GM11168 (cell line): ENCODE results near the gene ELK3.
"Not testable (repeated sequence)": the region's sequence is repeated elsewhere in the genome, so short reads cannot be mapped to it uniquely, and the experiment has no call there.

Source experiments
- in situ Hi-C: fragments of 300-500 bp; cut with MboI; formaldehyde crosslinking; loops from one replicate; pipeline ENCODE4 v1.12.0; 2022; ENCODE audit warnings: low sequenced_read_pairs; ENCODE audit not compliant: unreplicated experiment

The ELK3 gene

DNA sequence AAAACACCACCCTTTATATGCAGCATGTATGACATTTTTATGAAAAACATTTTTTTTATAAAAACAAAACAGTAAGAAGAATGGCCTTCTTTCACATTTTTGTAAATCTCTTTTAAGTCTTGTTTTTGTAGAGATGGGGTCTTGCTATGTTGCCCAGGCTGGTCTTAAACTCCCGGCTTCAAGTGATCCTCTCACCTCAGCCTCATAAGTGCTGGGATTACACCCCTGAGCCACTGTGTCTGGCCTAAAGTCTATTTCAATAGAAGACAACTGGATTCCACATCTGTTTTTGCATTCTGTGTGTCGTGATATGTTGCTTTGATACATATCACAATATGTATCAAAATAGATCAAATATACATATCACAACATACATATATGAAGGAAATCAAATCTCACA, 98.9 kb downstream of the ELK3 start:
- in situ Hi-C loops, result no loop called here

DNA sequence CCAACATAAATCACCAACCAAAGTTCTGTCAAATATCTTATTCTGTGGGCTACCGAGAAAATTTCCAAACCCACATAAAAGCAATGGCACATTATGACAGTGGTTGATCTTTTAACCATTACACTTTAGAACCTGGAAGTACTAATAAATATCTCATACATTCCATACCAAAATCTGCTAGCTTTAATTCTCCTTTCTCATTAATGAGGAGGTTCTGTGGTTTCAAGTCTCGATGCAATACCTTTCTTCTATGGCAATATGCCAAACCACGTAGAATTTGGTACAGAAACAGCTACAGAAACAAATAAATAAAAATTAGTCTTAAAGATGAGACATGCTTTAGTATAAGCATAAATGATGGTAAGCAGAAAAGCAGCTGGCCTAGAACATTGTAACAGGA, 100.7 kb downstream of the ELK3 start:
- in situ Hi-C loops, result no loop called here

DNA sequence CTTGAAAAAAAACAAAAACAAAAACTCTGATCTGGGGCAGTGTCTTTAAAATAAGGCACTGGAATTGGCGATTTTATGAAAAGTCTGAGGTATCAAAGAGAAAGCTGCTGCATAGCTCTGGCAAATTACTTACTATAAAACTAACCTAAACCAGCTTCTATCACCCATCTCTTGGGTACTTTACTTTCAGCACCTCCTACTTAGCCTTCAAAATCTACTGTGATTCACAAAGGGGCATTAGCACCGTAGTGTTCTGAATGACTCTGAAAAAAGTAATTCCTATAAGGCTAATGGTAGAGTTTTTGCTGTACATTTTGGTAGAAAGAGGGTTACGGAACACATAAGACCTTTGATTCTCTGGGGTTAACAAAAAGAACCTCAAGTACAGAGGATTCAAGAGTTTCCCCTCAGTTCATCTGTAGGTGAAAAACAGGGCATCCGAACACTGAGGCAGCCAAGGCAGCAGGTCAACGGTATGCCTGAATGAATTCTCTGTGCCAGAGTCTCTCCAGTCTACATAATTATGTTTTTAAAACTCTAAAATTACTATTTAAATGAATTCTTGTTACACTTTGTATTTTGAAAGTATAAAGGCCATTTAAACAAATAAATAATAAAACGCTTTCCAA, 101.5 kb downstream of the ELK3 start:
- in situ Hi-C loops, result no loop called here

DNA sequence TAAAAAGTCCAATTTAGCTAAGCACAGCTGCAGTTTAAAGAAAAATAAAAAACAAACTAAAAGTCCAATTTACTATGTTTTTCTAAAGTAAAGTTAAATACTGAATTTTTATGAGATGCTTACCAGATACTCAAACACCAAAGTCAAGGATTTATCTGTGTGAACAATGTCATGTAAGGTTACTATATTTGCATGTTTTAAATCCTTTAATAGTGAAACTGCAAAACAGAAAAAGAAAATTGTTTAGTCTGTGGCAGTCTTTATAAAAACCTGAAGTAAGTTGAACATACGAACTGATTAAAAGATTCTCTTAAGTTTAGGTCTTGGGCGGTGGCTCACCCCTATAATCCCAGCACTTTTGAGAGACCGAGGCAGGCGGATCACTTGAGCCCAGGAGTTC, 103.3 kb downstream of the ELK3 start:
- in situ Hi-C loops, result no loop called here

DNA sequence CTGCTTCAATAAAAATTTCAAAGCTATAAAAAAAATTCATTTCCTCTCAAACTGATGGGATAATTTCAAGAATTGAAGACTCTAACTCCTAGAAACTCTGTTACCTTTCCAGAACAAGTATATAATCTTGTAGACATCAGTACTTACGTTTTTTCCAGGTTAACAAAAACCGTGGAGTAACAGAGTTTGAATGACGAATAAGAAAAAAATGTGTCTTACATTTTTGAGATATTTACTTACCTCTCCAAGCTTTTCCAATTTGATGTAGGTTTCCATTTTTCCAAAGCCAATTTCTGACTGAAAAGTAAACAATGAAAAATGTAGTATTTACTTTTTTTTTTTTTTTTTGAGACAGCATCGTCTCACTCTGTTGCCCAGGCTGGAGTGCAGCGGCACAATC, 105.9 kb downstream of the ELK3 start:
- in situ Hi-C loops, result no loop called here

DNA sequence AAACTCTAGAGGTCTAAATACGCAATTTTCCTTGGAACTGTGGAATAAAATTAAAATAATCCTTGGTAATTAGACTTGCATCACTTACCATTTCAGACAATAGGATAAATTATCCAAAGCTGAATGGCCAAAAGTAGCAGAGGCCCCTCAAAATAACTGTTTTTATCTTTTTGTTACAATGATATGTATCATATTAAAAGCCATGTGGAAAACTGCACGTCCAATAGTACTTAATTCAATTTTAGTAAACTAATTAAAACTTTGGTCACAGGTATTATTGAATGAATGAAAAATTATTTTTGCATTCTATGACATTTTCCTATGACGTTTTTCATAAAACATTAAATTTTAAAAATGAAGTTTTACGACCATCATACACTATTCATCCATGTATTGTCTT, 107.6 kb downstream of the ELK3 start:
- in situ Hi-C loops, result no loop called here

DNA sequence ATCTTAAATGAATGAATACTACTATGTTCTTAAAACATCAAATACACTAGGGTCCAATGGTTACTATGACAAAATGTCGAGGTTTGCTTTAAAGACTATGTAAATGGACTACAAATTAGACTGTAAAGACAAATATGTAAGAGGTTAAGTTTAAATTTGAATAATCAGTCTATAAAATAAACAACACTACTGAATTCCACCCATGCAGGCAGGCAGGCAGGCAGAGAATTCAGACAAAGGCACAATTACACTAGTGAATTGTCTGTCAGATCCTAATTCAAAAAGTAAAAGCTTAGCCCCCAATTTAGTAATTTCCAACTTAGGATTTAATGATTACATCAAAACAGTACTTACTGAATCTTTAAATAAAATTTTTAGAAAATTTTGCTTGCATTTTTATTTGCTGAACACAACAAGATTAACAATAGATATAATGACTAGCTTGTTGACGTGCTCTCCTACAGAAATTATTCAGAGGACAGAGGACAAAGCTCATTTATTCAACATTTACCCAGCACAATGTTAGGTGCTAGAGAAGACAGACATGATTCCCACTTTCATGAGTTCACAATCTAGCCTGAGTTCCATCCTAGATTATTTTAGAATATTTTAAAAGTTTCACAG, 108.6 kb downstream of the ELK3 start:
- in situ Hi-C loops, result no loop called here

DNA sequence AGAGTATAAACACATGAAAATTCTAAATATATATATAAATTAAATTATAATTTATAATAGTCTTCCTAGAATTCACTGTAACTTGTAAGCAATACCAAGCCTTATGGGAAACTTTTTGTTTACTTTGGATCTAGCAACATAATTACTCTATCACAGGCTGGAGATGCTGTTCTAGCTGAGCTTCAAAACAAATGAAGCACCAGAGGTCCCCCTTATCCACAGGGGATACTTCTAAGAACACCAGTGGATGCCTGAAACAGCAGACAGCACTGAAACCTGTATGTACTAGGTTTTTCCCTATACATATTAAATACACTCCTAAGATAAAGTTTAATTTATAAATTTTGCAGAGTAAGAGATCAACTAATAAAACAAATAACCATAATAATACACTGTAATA, 109.5 kb downstream of the ELK3 start:
- in situ Hi-C loops, result no loop called here

DNA sequence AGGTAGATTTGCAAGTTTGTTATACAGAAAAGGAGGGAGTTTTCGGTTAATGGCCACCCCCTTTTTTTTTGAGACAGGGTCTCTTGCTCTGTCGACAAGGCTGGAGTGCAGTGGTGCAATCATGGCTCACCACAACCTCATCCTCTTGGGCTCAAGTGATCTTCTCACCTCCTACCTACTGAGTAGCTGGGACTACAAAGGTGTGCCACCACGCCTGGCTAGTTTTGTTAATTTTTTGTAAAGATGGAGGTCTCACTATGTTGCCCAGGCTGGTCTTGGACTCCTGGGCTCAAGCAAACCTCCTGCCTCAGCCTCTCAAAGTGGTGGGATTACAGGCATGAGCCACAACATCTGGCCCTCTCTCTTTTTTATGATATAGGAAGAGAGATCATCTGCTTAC, 111.5 kb downstream of the ELK3 start:
- in situ Hi-C loops, result no loop called here

DNA sequence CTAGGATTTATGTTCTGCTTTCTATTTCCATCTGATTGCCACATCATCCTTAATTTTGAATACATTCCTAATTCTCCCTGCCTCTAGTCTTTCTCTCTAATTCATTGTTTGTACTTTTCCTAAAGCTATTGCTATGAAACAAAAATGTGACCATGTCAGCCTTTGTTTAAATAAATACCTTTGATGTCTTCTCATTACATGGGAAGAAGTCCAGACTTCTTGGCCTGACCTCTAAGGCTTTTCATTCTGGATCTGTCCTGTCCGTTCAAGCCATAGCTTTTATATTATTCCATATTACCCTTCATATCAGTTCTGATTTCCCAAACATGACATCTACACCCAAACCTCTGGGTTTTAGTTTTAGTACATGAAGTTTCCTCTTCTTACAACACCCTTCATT, 114.7 kb downstream of the ELK3 start:
- in situ Hi-C loops, result no loop called here

DNA sequence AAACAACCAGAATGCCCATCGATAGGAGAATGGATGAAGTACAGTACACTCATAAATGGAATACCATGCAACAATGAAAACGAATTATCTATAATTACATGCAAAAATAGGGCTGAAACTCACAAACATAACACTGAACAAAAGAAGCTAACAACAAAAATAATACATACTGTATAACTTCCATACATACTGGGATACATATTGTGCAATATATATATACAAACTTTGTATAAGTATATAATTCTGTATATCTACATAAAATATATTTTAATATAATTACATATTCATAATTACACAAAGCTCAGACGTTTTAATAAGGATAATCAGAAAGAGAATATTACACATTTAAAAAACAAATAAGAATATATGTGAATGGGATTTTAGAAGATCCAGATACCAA, 115.9 kb downstream of the ELK3 start:
- in situ Hi-C loops, result no loop called here

DNA sequence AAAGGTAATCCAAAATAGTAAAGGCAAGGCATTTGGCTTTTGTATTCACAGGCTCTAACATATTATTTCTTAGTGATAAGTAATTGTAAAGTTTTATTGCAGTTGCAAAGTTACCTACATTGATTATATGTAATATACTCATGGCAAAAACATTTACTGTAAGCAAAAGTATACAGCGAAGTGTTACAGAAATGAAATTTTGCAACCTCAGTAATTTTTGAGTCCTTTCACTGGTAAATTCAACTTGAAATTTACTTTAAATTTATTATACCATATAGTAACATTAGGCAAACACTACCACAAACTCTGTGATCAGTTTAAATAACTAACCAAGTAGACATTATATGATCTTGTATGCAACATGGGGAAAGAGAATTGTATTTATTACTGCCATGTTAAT, 117.0 kb downstream of the ELK3 start:
- in situ Hi-C loops, result no loop called here

DNA sequence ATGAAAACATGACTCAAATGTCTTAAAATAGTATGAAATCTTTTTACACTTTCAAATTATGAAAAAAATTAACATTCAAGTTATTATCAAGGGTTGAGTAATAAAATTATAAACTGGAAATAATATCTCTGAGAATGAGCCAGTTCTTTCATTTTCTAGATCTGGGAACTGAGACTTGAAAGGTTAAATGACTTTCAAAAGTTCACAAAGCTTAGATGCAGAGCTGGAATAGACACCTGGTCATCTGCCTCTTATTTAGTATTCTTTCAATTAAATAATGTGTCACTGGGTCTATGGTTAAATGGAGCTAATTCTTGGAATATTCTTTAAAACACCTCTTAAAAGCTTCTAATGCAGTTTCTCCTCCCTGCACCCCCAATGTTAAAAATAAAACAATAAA, 119.4 kb downstream of the ELK3 start:
- in situ Hi-C loops, result no loop called here

DNA sequence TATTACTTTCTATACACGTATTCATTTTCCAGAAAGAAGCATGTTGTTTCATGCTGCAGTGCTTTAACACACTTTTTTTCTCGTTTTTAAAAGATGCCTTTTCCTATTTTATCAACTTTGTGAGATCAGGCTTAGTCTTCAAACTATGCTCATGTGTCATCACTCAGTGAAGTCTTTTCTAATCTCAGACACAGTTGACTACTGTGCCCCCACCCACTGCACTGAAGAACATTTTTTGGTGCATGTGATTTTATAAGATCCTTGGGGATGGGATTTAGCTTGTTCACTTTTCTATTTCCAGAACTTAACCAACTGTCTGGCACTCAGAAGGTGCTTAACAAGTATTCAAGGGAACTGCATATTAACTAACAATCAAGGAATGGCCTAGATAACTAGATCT, 120.5 kb downstream of the ELK3 start:
- in situ Hi-C loops, result no loop called here

DNA sequence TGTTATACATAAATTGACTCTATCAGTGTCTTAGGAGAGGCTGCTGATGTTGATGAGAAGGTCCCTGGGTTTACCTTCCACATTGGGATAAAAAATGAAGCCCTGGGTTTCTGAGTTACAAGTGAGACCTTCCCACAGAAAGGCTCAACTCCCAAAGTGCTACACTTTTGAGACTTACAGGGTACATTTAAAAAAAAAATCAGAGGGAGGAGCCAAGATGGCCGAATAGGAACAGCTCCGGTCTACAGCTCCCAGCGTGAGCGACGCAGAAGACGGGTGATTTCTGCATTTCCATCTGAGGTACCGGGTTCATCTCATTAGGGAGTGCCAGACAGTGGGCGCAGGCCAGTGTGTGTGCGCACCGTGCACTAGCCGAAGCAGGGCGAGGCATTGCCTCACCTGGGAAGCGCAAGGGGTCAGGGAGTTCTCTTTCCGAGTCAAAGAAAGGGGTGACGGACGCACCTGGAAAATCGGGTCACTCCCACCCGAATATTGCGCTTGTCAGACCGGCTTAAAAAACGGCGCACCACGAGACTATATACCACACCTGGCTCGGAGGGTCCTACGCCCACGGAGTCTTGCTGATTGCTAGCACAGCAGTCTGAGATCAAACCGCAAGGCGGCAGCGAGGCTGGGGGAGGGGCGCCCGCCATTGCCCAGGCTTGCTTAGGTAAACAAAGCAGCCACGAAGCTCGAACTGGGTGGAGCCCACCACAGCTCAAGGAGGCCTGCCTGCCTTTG, 121.7 kb downstream of the ELK3 start:
- in situ Hi-C loops, result not testable (repeated sequence)

DNA sequence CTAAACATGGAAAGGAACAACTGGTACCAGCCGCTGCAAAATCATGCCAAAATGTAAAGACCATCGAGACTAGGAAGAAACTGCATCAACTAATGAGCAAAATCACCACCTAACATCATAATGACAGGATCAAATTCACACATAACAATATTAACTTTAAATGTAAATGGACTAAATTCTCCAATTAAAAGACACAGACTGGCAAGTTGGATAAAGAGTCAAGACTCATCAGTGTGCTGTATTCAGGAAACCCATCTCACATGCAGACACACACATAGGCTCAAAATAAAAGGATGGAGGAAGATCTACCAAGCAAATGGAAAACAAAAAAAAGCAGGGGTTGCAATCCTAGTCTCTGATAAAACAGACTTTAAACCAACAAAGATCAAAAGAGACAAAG, 123.6 kb downstream of the ELK3 start:
- in situ Hi-C loops, result not testable (repeated sequence)
